ENCODE measurements around the gene PRKN. TPM values are rescaled to one million over a fixed set of nuclear protein-coding genes. Genes with fewer than 3 reads are reported as not detected.

Gene PRKN
- total RNA-seq, 1 donor from 2014 or later = 5.1 TPM

DNA sequence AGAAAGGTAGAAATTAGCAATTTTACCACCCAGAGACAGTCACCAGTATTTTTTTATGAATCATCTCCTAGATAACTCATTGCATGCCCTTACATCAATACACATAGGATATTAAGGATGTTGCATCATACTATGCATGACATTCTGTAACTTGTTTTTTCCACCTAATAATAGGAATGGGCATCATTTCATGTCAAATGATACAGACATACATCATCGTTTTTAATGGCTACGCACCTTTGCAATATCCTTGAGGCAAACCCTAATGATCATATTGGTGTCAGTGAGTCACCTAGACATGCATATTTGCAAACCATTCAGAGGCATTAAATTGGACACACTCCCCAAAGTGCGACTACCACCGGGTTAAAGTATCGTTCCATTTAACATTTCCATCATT is 1144.0 kb downstream of the PRKN start:
- no peaks in the 10 kb centered on the region for H3K36me3 Mint-ChIP-seq (ENCODE audit: low read depth, unreplicated experiment)
- TF ChIP-seq, protein P1, sequence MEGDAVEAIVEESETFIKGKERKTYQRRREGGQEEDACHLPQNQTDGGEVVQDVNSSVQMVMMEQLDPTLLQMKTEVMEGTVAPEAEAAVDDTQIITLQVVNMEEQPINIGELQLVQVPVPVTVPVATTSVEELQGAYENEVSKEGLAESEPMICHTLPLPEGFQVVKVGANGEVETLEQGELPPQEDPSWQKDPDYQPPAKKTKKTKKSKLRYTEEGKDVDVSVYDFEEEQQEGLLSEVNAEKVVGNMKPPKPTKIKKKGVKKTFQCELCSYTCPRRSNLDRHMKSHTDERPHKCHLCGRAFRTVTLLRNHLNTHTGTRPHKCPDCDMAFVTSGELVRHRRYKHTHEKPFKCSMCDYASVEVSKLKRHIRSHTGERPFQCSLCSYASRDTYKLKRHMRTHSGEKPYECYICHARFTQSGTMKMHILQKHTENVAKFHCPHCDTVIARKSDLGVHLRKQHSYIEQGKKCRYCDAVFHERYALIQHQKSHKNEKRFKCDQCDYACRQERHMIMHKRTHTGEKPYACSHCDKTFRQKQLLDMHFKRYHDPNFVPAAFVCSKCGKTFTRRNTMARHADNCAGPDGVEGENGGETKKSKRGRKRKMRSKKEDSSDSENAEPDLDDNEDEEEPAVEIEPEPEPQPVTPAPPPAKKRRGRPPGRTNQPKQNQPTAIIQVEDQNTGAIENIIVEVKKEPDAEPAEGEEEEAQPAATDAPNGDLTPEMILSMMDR (IDR thresholded peaks at IDR 0.05; ENCODE audit: unreplicated experiment) = no peak
- no peaks in the 10 kb centered on the region for H3K9me3 Mint-ChIP-seq (ENCODE audit: unreplicated experiment)
- H3K27me3 Mint-ChIP-seq (ENCODE audit: unreplicated experiment) = no peaks in the 10 kb centered on the region
- H3K4me3 Mint-ChIP-seq (ENCODE audit: unreplicated experiment) = no peak overlapping the region
- no peak for DNase-seq (ENCODE audit: low spot score)
- H3K4me1 Mint-ChIP-seq (ENCODE audit: unreplicated experiment) = peaks cover 2% of the 10 kb centered on the region
- H3K27ac Mint-ChIP-seq (ENCODE audit: unreplicated experiment) = no peak overlapping the region

DNA sequence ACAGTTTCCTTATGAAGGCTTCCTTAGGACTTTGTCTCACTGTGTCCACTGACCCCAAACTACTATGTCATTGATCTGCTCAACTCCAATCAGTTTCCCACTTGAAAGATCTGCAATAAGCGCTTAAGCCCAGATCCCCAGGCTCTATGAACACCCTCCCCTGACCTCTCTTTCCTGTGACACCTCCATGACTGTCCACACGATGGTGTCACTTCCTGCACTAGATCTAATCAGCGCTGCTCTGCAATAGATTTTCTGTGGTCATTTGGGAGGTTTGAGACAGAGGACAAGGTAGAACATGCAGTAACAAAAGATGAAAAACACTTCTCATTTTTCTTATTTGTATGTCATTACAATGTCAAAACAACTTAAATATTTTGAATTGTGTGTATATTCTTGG is 1149.1 kb downstream of the PRKN start:
- Mint-ChIP-seq H3K27ac (ENCODE audit: unreplicated experiment) (no peak overlapping the region), H3K36me3 (ENCODE audit: low read depth, unreplicated experiment) (no peaks in the 10 kb centered on the region), H3K27me3 (ENCODE audit: unreplicated experiment) (no peaks in the 10 kb centered on the region), H3K4me1 (ENCODE audit: unreplicated experiment) (peaks cover 6% of the 10 kb centered on the region), H3K9me3 (ENCODE audit: unreplicated experiment) (no peaks in the 10 kb centered on the region), H3K4me3 (ENCODE audit: unreplicated experiment) (no peak overlapping the region)
- no peak for DNase-seq (ENCODE audit: low spot score)
- TF ChIP-seq, protein P1 (IDR thresholded peaks at IDR 0.05; ENCODE audit: unreplicated experiment) = no peak

DNA sequence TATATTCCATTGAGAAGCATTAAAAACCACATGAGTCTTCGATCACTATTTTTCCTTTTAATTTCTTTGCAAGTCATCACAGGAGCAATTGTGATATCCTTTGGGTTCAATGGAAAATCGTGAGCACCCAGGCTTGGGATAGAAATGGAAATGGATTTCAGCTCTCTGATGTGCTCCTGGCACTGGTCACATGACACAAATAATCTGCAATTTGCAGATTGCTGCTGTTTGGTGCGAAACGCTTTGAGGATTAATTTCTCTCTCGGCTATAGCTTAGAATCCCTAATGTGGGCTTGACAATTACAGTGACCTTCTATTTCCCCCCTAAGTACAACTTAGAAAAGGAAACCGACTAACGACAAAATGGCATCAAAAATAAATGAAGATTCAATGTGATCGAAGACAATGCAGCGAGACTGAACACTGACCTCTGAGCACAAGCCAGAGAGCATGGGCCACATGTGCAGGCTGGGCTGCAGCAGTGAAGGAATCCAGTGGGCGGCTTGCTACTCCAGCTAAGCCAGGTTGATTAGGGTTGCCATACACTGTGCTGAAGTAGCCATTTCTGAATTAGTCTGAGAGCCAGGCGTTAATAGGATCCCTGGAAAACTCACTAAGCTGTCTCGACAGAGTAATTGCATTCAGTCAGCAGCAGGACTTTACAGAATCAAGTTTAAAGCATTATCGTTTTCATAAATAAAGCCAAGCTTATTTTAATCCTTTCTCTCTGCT is 1151.9 kb downstream of the PRKN start:
- Mint-ChIP-seq H3K27ac (ENCODE audit: unreplicated experiment) (no peak overlapping the region), H3K4me1 (ENCODE audit: unreplicated experiment) (peaks cover 6% of the 10 kb centered on the region), H3K27me3 (ENCODE audit: unreplicated experiment) (no peaks in the 10 kb centered on the region), H3K36me3 (ENCODE audit: low read depth, unreplicated experiment) (no peaks in the 10 kb centered on the region), H3K9me3 (ENCODE audit: unreplicated experiment) (no peaks in the 10 kb centered on the region), H3K4me3 (ENCODE audit: unreplicated experiment) (no peak overlapping the region)
- TF ChIP-seq, protein P1 (IDR thresholded peaks at IDR 0.05; ENCODE audit: unreplicated experiment) = no peak
- no peak for DNase-seq (ENCODE audit: low spot score)

DNA sequence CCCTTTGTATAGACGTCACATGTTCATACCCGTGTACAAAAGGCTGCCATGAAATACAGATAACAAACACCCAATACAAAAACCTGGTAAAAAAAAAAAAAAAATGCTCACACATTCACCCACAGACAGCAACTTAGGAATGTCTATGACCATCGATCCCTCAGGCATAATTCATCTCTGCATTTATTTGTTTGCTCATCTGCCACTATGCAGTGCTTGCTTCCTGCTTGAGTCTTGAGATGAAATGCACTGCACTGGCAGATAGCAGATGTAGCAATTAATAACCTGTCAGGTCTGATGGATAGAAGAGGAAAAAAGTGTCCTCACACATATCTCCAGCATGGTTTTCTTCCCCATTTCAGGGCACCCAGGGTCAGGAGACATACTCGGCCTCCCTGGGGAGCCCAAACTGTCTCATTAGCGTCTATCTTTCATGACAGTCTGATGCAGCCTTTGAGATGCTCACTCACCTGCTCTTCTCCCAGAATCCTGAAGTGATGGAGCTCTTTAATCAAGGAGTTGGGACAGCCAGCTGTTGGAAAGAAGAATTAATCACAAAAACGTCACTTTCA is 1158.6 kb downstream of the PRKN start:
- no peak overlapping the region for H3K27ac Mint-ChIP-seq (ENCODE audit: unreplicated experiment)
- no peaks in the 10 kb centered on the region for H3K4me1 Mint-ChIP-seq (ENCODE audit: unreplicated experiment)
- DNase-seq (ENCODE audit: low spot score) = no peak
- no peaks in the 10 kb centered on the region for H3K36me3 Mint-ChIP-seq (ENCODE audit: low read depth, unreplicated experiment)
- TF ChIP-seq, protein P1 (IDR thresholded peaks at IDR 0.05; ENCODE audit: unreplicated experiment) = no peak
- H3K4me3 Mint-ChIP-seq (ENCODE audit: unreplicated experiment) = no peak overlapping the region
- no peaks in the 10 kb centered on the region for H3K27me3 Mint-ChIP-seq (ENCODE audit: unreplicated experiment)
- H3K9me3 Mint-ChIP-seq (ENCODE audit: unreplicated experiment) = no peaks in the 10 kb centered on the region

DNA sequence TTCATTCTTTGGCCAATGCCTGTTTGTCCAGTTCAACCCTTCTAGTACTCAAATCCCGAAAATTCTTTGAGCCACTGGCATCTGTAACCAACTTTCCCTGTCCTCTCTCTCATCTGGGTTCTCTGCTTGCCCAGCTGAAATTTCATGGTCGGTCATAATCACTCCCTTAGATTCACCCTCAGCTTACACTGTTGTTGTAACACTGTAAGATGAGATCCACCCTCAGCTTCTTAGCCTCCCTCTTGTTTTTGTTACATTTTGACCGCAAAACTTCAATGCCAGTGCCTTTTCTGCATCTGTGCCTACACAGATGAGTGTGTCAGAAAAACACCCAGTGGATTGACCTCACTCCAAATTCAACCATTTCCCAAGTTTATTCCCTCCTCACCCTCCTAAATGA is 1162.6 kb downstream of the PRKN start:
- TF ChIP-seq, protein P1 (IDR thresholded peaks at IDR 0.05; ENCODE audit: unreplicated experiment) = no peak
- Mint-ChIP-seq H3K27me3 (ENCODE audit: unreplicated experiment) (no peaks in the 10 kb centered on the region), H3K9me3 (ENCODE audit: unreplicated experiment) (no peaks in the 10 kb centered on the region), H3K36me3 (ENCODE audit: low read depth, unreplicated experiment) (no peaks in the 10 kb centered on the region), H3K4me3 (ENCODE audit: unreplicated experiment) (no peak overlapping the region), H3K27ac (ENCODE audit: unreplicated experiment) (no peak overlapping the region), H3K4me1 (ENCODE audit: unreplicated experiment) (no peaks in the 10 kb centered on the region)
- no peak for DNase-seq (ENCODE audit: low spot score)
